PC-3 (cell line): ENCODE data around the gene EIF4A3. TPM values are rescaled to one million over a fixed set of nuclear protein-coding genes. Genes with fewer than 3 reads are reported as not detected.

Experiments
- ATAC-seq: fragments of 200-7000 bp; cut with Tn5 transposase; 2 replicates; pipeline ENCODE4 v1.9.1; 2020; ENCODE audit warnings: mild to moderate bottlenecking, moderate library complexity
- Bru-seq: library from RNA; stranded (reverse); fragments of 400-500 nt; gene quantifications from one replicate; lab custom pipeline; 2021; lab: Mats Ljungman, UMichigan
- BruChase-seq, 2 experiments: library from RNA; stranded (reverse); fragments of 400-500 nt; gene quantifications; one replicate each; lab custom pipeline; 2021; lab: Mats Ljungman, UMichigan
- BruUV-seq: library from RNA; stranded (reverse); fragments of 400-500 nt; replicated peaks from 2 replicates; lab custom pipeline; 2021; lab: Mats Ljungman, UMichigan
- CTCF ChIA-PET: fragments of 300-600 bp; sonication (Branson Sonifier 250); formaldehyde crosslinking; loops from one replicate; lab custom pipeline; 2022; ENCODE audit warnings: antibody characterized with exemption; lab: Charles Lee
- POLR2A ChIA-PET: fragments of 300-600 bp; sonication (Branson Sonifier 250); formaldehyde crosslinking; loops from one replicate; lab custom pipeline; 2022; ENCODE audit warnings: antibody characterized with exemption; ENCODE audit not compliant: unreplicated experiment; lab: Charles Lee
- DNase-seq: peaks from one replicate; pipeline ENCODE4 v3.0.0-alpha.2; 2015
- H2AFZ ChIP-seq: fragments of 300-600 bp; sonication (generic); 2 replicates; pipeline ENCODE4 v1.6.0; 2016; ENCODE audit warnings: antibody characterized with exemption, low read length
- H3F3A ChIP-seq: fragments of 300-600 bp; sonication (generic); one replicate; pipeline ENCODE4 v1.6.0; 2017; ENCODE audit warnings: antibody characterized with exemption, low read length, control low read depth, mild to moderate bottlenecking; ENCODE audit not compliant: unreplicated experiment
- H3K27ac ChIP-seq: fragments of 300-600 bp; sonication (generic); 2 replicates; pipeline ENCODE4 v1.5.1; 2016; ENCODE audit warnings: mild to moderate bottlenecking, low read length
- H3K27me3 ChIP-seq: fragments of 300-600 bp; sonication (generic); 2 replicates; pipeline ENCODE4 v1.6.1; 2016; ENCODE audit warnings: low read length, mixed read lengths
- H3K36me3 ChIP-seq: fragments of 300-600 bp; sonication (generic); 2 replicates; pipeline ENCODE4 v1.6.1; 2016; ENCODE audit warnings: low read depth, mixed run types, low read length, mixed read lengths
- H3K4me1 ChIP-seq: fragments of 300-600 bp; sonication (generic); 2 replicates; pipeline ENCODE4 v1.5.1; 2016; ENCODE audit warnings: low read length; ENCODE audit not compliant: insufficient read depth
- H3K4me2 ChIP-seq: fragments of 300-600 bp; sonication (generic); 2 replicates; pipeline ENCODE4 v1.6.0; 2016; ENCODE audit warnings: low read length
- H3K4me3 ChIP-seq: fragments of 300-600 bp; sonication (generic); 2 replicates; pipeline ENCODE4 v1.5.1; 2016; ENCODE audit warnings: mild to moderate bottlenecking, low read length, mixed read lengths
- H3K79me2 ChIP-seq: fragments of 300-600 bp; sonication (generic); 2 replicates; pipeline ENCODE4 v1.6.1; 2017; ENCODE audit warnings: low read length, mixed read lengths
- H3K9ac ChIP-seq: fragments of 300-600 bp; sonication (generic); 2 replicates; pipeline ENCODE4 v1.6.0; 2016; ENCODE audit warnings: mild to moderate bottlenecking, low read length
- H3K9me2 ChIP-seq: fragments of 300-600 bp; sonication (generic); replicated peaks from 2 replicates; pipeline ENCODE4 v1.6.1; 2016; ENCODE audit warnings: mixed run types, low read length, mixed read lengths
- H3K9me3 ChIP-seq: fragments of 300-600 bp; sonication (generic); 2 replicates; pipeline ENCODE4 v1.6.1; 2016; ENCODE audit warnings: low read length, mixed read lengths
- H4K20me1 ChIP-seq: fragments of 300-600 bp; sonication (generic); 2 replicates; pipeline ENCODE4 v1.6.1; 2016; ENCODE audit warnings: low read length, mixed read lengths
- CTCF ChIP-seq: fragments of 300-600 bp; sonication (generic); conservative IDR thresholded peaks from 2 replicates; pipeline ENCODE4 v1.5.1; 2017; ENCODE audit warnings: antibody characterized with exemption, low read depth, mild to moderate bottlenecking, low read length
- EZH2 ChIP-seq: fragments of 300-600 bp; sonication (generic); IDR thresholded peaks from one replicate; pipeline ENCODE4 v1.6.1; 2017; ENCODE audit warnings: antibody characterized with exemption, mild to moderate bottlenecking, low read length; ENCODE audit not compliant: unreplicated experiment
- EZH2phosphoT487 ChIP-seq: fragments of 300-600 bp; sonication (generic); IDR thresholded peaks from 2 replicates; pipeline ENCODE4 v1.6.1; 2018; ENCODE audit warnings: mild to moderate bottlenecking, antibody characterized with exemption, low read length, borderline replicate concordance
- intact Hi-C: fragments of 100-400 bp; cut with micrococcal nuclease; formaldehyde crosslinking; loops from 2 replicates; pipeline ENCODE4 v1.9.0; 2023
- long read RNA-seq: library from polyadenylated mRNA; unstranded; transcript quantifications from one replicate; pipeline ENCODE4 v2.0.0, GENCODE V29; 2021; ENCODE audit not compliant: unreplicated experiment
- total RNA-seq: library from RNA; depleted of rRNA; stranded (reverse); fragments of >200 nt; gene quantifications from 2 replicates; pipeline ENCODE4 v1.2.3, GENCODE V29; 2014; rRNA removed

The EIF4A3 gene
- total RNA-seq (167 and 185 TPM in 2 replicates), Bru-seq, nascent RNA (percentile 87 among the genes with signal in this experiment), BruChase-seq, experiment 1, labeled RNA remaining after a 6-hour chase (percentile 96 among the genes with signal in this experiment), BruChase-seq, experiment 2, labeled RNA remaining after a 2-hour chase (percentile 91 among the genes with signal in this experiment)
- long read RNA-seq, transcript EIF4A3-201 (12 exons, 1,734 nt): major isoform, 172 of 185 reads
- long read RNA-seq, partial matches to known transcripts: 4 of 185 reads
- long read RNA-seq, other reads (novel, unspliced or antisense): 8 of 185 reads

DNA sequence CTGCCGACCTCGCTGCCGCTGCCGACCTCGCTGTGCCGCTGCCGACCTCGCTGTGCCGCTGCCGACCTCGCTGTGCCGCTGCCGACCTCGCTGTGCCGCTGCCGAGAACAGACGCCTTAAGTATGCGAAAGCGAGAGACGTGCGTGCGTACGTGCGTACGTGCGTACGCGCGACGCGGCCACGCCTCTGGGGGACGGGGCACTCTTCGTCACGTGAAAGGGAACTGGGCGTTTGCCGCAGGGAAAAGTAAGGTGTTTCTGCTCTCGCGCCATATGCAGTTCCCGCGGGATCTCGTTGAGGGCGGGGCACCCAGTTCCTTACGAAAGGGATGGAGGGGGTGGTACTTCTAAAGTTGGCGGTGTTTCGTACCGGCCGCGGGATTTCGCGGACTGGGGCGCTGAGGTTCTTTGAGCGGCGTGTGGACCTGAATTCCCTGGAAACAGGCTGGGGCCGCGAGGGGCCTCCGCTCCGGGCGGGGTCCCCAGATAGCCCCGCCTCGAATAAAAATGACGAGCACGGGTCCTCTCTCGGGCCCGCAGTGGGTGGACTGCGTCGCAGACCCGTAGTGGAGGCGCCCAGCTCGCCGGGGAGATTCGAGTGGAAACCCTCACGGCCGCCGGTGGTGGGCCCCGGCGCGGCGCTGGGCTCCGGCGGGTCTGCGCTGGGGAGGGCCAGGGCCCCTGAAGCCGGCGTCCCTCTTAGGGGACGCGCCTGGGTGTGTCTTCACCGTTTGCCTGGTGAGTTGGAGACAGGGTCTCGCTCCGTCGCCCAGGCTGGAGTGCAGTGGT lies at the start of gene EIF4A3:
TSS of gene EIF4A3 (minus strand) at position 94 of the 788 bp plus-strand sequence. CDS start 167 bp downstream, outside the sequence.
- Histone ChIP-seq H3K9ac (peak within 1 kb of the TSS; percentile 98), H3K4me2 (peak within 1 kb of the TSS; percentile 97), H2AFZ (peak within 1 kb of the TSS; percentile 96), H3F3A (no peaks in the 10 kb centered on the region), H3K9me3 (no peaks in the 10 kb centered on the region), H3K79me2 (peaks cover 69% of the 10 kb centered on the region), H3K4me3 (peak within 1 kb of the TSS; percentile 91), H3K36me3 (peaks cover 20% of the 10 kb centered on the region), H3K27me3 (no peaks in the 10 kb centered on the region), H3K27ac (peak within 1 kb of the TSS; percentile 62), H3K4me1 (peaks cover 12% of the 10 kb centered on the region), H4K20me1 (peaks cover 36% of the 10 kb centered on the region), H3K9me2 (no peaks in the 10 kb centered on the region)
- POLR2A ChIA-PET: interaction anchor here (0.6 kb wide), 1 partner anchor 112 kb away, joined by 4 read pairs; no protein-coding TSS in a partner anchor
- TF ChIP-seq EZH2 (no peak), CTCF (no peak), EZH2phosphoT487 (no peak)
- ATAC-seq: peak; percentile 91
- intact Hi-C loops: loop anchor here (1.0 to 2.0 kb wide), 3 partner anchors 46 to 106 kb away; partner anchors contain the start of genes GAA, SGSH and SLC26A11
- TSS peak; percentile 74 for BruUV-seq
- CTCF ChIA-PET: interaction anchor here (0.6 kb wide), 3 partner anchors 48 to 405 kb away, joined by 3 to 5 read pairs (median 4); no protein-coding TSS in a partner anchor
- peak; percentile 100 for DNase-seq

DNA sequence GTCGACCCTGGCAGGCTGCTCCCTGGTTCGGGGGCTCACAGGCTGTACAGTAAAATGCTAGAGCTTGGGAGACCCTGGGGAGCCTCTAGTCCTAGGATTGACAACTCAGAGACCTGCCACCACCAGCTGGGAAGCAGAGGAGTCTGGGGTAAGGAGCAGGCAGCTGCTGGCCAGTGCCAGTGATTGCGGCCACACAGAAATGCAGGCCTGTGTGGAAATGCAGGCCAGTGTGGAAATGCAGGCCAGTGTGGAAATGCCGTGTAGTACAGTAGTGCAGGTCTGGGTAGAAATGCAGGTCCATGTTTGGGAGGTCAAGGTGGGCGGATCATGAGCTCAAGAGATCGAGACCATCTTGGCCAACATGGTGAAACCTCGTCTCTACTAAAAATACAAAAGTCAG lies 49.7 kb upstream of the EIF4A3 start:
- no peaks in the 10 kb centered on the region for H3K36me3 ChIP-seq
- intact Hi-C loops: loop anchor here (2.0 kb wide), 1 partner anchor 56 kb away; no protein-coding TSS in a partner anchor
- H2AFZ ChIP-seq: no peak overlapping the region
- no peaks in the 10 kb centered on the region for H3K79me2 ChIP-seq
- POLR2A ChIA-PET: no interaction called here
- no peak overlapping the region for H3K9ac ChIP-seq
- no peak for DNase-seq
- H3K4me3 ChIP-seq: no peak overlapping the region
- TF ChIP-seq CTCF (no peak), EZH2phosphoT487 (no peak), EZH2 (no peak)
- no peak overlapping the region for H3K27ac ChIP-seq
- no peaks in the 10 kb centered on the region for H3F3A ChIP-seq
- H3K27me3 ChIP-seq: no peaks in the 10 kb centered on the region
- no peak overlapping the region for H3K4me2 ChIP-seq
- ATAC-seq: no peak
- no peaks in the 10 kb centered on the region for H3K9me2 ChIP-seq
- H4K20me1 ChIP-seq: no peaks in the 10 kb centered on the region
- BruUV-seq: no TSS peak
- no peaks in the 10 kb centered on the region for H3K4me1 ChIP-seq
- H3K9me3 ChIP-seq: no peaks in the 10 kb centered on the region
- CTCF ChIA-PET: no interaction called here
